ENCODE data around the gene LMX1B. TPM values are rescaled to one million over a fixed set of nuclear protein-coding genes. Genes with fewer than 3 reads are reported as not detected.

The LMX1B gene
- total RNA-seq, 1 donor from 2014 or later = 0.52 TPM

GRCh38 chr9:126633881-126634558 is 20.3 kb downstream of the LMX1B start:
- no peak overlapping the region for H3K4me3 ChIP-seq (ENCODE audit: low read depth, low read length)
- DNase-seq (ENCODE audit: low read depth) = no peak
- TF ChIP-seq CTCF (conservative IDR thresholded peaks at IDR 0.05; ENCODE audit: low read depth, low read length) = no peak

GRCh38 chr9:126635061-126635460 is 21.3 kb downstream of the LMX1B start:
- H3K4me3 ChIP-seq (ENCODE audit: low read depth, low read length) = no peak overlapping the region
- no peak for DNase-seq (ENCODE audit: low read depth)
- TF ChIP-seq CTCF (conservative IDR thresholded peaks at IDR 0.05; ENCODE audit: low read depth, low read length) = no peak

DNA sequence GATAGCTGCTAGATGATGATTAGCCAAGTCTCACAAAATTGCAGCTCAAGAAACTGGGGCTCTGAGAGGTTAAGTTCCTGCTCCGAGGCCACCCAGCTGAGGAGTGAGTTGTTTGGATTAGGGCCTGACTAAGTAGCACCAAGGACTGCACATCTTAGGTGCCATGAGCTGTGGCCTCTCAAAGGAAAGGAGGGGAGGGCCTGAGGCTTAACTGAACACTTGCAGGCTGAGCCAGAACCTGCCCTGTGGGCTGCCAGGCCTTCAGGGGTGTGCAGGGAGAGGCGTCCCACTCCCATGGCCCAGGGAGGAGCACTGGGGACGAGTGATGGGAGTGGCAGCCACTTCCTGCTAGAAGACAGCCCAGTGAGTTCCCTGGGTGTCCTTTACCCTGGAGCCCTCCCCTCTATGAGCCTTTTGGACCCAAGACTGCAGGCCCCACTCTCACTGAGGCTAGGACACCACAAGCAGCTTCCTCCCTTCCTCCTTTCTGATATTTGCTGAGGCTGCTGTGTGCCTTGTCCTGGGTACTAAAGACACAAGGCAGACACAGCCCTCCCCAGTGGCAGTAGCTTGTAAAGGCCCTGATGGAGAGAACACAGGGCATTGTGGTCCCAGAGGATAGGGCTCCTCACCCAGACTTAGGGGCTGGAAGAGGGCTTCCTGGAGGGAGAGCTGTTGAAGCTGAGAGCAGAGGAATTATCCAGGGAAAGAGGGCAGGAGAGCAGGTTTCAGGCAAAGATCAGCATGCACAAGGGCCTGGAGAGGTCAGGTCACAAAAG is 22.1 kb downstream of the LMX1B start:
- DNase-seq (ENCODE audit: low read depth) = no peak
- TF ChIP-seq CTCF (conservative IDR thresholded peaks at IDR 0.05; ENCODE audit: low read depth, low read length) = no peak
- no peak overlapping the region for H3K4me3 ChIP-seq (ENCODE audit: low read depth, low read length)

GRCh38 chr9:126636983-126637798 is 23.5 kb downstream of the LMX1B start:
- no peak for TF ChIP-seq CTCF (conservative IDR thresholded peaks at IDR 0.05; ENCODE audit: low read depth, low read length)
- DNase-seq (ENCODE audit: low read depth) = no peak
- H3K4me3 ChIP-seq (ENCODE audit: low read depth, low read length) = no peak overlapping the region

DNA sequence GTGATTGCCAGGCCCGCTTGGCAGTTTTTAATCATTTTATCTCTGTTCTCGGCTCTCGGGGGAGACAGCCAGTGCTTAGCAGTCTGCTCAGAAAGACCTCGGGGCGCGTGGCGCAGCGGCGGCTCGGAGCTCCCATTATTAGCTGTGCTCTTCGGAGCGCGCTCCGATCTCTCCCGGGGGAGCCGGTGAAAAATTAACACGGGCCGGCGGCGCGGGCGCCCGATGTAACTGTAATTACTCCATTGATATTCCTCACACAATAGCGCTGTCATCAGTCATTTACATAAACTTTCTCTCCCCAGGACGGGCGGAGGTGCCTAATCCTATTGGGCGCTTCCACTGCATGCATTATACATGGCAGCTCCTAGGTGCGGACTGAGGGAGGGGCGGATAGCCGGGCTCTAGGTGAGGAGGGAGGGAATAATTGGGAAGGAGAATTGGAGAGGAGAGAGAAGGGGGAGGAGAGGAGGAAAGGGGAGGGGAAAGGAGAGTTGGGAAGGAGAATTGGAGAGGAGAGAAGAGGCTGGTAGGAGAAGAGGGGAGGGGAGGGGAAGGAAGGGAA is 24.9 kb downstream of the LMX1B start:
- no peak overlapping the region for H3K4me3 ChIP-seq (ENCODE audit: low read depth, low read length)
- no peak for DNase-seq (ENCODE audit: low read depth)
- no peak for TF ChIP-seq CTCF (conservative IDR thresholded peaks at IDR 0.05; ENCODE audit: low read depth, low read length)

- no peak for DNase-seq (ENCODE audit: low read depth)
- no peak overlapping the region for H3K4me3 ChIP-seq (ENCODE audit: low read depth, low read length)
- TF ChIP-seq CTCF (conservative IDR thresholded peaks at IDR 0.05; ENCODE audit: low read depth, low read length) = no peak
Measured at GRCh38 chr9:126639318-126640000, 25.7 kb downstream of the LMX1B start.
